ENCODE data around the gene PTPRD.

GRCh38 chr9:10007356-10007755, 605.4 kb downstream of the PTPRD start:
- TF ChIP-seq CTCF (conservative IDR thresholded peaks at IDR 0.05; ENCODE audit: low read depth, low read length) (no peak), EZH2 (IDR thresholded peaks at IDR 0.05; ENCODE audit: borderline replicate concordance, low read depth, low read length, poor library complexity, severe bottlenecking) (no peak)
